Suprapubic skin (tissue), 4 donors: ENCODE measurements around the gene SLC17A3. TPM values are rescaled to one million over a fixed set of nuclear protein-coding genes. Genes with fewer than 3 reads are reported as not detected.

Experiments
- DNase-seq, 2 donors: peaks; one replicate each; pipeline ENCODE4 v3.0.0-alpha.2; 2019; ENCODE audit warnings: low spot score in 2 of 2
- H3K27ac ChIP-seq: fragments of 200-600 bp; sonication (generic); one replicate; pipeline ENCODE4 v1.5.1; 2019
- H3K27me3 ChIP-seq: fragments of 200-600 bp; sonication (generic); one replicate; pipeline ENCODE4 v1.5.1; 2019
- H3K36me3 ChIP-seq: fragments of 200-600 bp; sonication (generic); one replicate; pipeline ENCODE4 v1.5.1; 2019
- H3K4me1 ChIP-seq: fragments of 200-600 bp; sonication (generic); one replicate; pipeline ENCODE4 v1.5.1; 2019
- H3K4me3 ChIP-seq: fragments of 200-600 bp; sonication (generic); one replicate; pipeline ENCODE4 v1.5.1; 2019; ENCODE audit warnings: mild to moderate bottlenecking
- H3K9me3 ChIP-seq: fragments of 200-600 bp; sonication (generic); one replicate; pipeline ENCODE4 v1.5.1; 2019
- CTCF ChIP-seq, 2 donors: fragments of 200-600 bp in 1 of 2; fragments of 450-650 bp in 1 of 2; sonication (generic) in 1 of 2; IDR thresholded peaks; one replicate each; pipeline ENCODE4 v1.5.1; 2016 to 2019; ENCODE audit warnings: antibody characterized with exemption in 2 of 2, mild to moderate bottlenecking in 1 of 2, moderate library complexity in 1 of 2
- EP300 ChIP-seq: sonication (generic); formaldehyde crosslinking; IDR thresholded peaks from one replicate; pipeline ENCODE4 v1.6.1; 2017; ENCODE audit warnings: antibody characterized with exemption
- POLR2A ChIP-seq, 2 donors: fragments of 450-650 bp; IDR thresholded peaks; one replicate each; pipeline ENCODE4 v1.6.1; 2017; ENCODE audit warnings: antibody characterized with exemption in 2 of 2, mild to moderate bottlenecking in 2 of 2, moderate library complexity in 2 of 2
- POLR2AphosphoS5 ChIP-seq, 3 donors: sonication (generic); formaldehyde crosslinking; IDR thresholded peaks; one replicate each; pipeline ENCODE4 v1.6.1; 2017; ENCODE audit warnings: antibody characterized with exemption in 3 of 3
- WGBS: methylation state at CpG from one replicate; pipeline ENCODE4 v1.1.5; 2018; 5-methylcytosine and 5-hydroxymethylcytosine counted together
- total RNA-seq, 4 donors: library from RNA; depleted of rRNA; stranded (reverse); fragments of >200 nt; gene quantifications; one replicate each; pipeline ENCODE4 v1.1.0, GENCODE V29; 2016

The SLC17A3 gene
- total RNA-seq, 4 donors from 2014 or later, result not detected

GRCh38 chr6:25831532-25832306 is 42.3 kb downstream of the SLC17A3 start, which contains the start of gene SLC17A1:
SLC17A1 (minus strand) TSS chr6:25832052; CDS start chr6:25830557, 1,495 bp downstream.
- Histone ChIP-seq H3K4me1 (no peaks in the 10 kb centered on the region), H3K9me3 (no peaks in the 10 kb centered on the region), H3K36me3 (no peaks in the 10 kb centered on the region), H3K27me3 (peaks cover 4% of the 10 kb centered on the region), H3K27ac (no peak within 1 kb of the TSS), H3K4me3 (no peak within 1 kb of the TSS)
- WGBS, result 69% methylated on average over 8 of the region's 8 CpGs
- DNase-seq, result no peak
- TF ChIP-seq POLR2AphosphoS5 (IDR thresholded peaks at IDR 0.05) (no peak), CTCF (IDR thresholded peaks at IDR 0.05) (no peak), EP300 (no peak), POLR2A (IDR thresholded peaks at IDR 0.05) (no peak)

GRCh38 chr6:25830458-25830857 is 43.6 kb downstream of the SLC17A3 start:
- H3K27ac ChIP-seq, result no peak overlapping the region
- DNase-seq, result no peak
- H3K9me3 ChIP-seq, result no peaks in the 10 kb centered on the region
- no peaks in the 10 kb centered on the region for H3K36me3 ChIP-seq
- H3K27me3 ChIP-seq, result peaks cover 4% of the 10 kb centered on the region
- H3K4me3 ChIP-seq, result no peak overlapping the region
- H3K4me1 ChIP-seq, result no peaks in the 10 kb centered on the region
- 72% methylated on average over 4 of the region's 4 CpGs for WGBS
- TF ChIP-seq CTCF (IDR thresholded peaks at IDR 0.05) (no peak), EP300 (no peak), POLR2A (IDR thresholded peaks at IDR 0.05) (no peak), POLR2AphosphoS5 (IDR thresholded peaks at IDR 0.05) (no peak)

GRCh38 chr6:25829375-25829774 is 44.7 kb downstream of the SLC17A3 start:
- Histone ChIP-seq H3K27me3 (peaks cover 4% of the 10 kb centered on the region), H3K4me3 (no peak overlapping the region), H3K9me3 (no peaks in the 10 kb centered on the region), H3K4me1 (no peaks in the 10 kb centered on the region), H3K36me3 (no peaks in the 10 kb centered on the region), H3K27ac (no peak overlapping the region)
- WGBS, result 94% methylated on average over 1 of the region's 1 CpG
- DNase-seq, result no peak
- TF ChIP-seq POLR2AphosphoS5 (IDR thresholded peaks at IDR 0.05) (no peak), EP300 (no peak), POLR2A (IDR thresholded peaks at IDR 0.05) (no peak), CTCF (IDR thresholded peaks at IDR 0.05) (no peak)

- no peaks in the 10 kb centered on the region for H3K27me3 ChIP-seq
- H3K9me3 ChIP-seq, result no peaks in the 10 kb centered on the region
- H3K4me1 ChIP-seq, result no peaks in the 10 kb centered on the region
- no peak overlapping the region for H3K4me3 ChIP-seq
- DNase-seq, result no peak
- H3K36me3 ChIP-seq, result no peaks in the 10 kb centered on the region
- TF ChIP-seq CTCF (IDR thresholded peaks at IDR 0.05), result no peak
- TF ChIP-seq POLR2AphosphoS5 (IDR thresholded peaks at IDR 0.05), result no peak
- TF ChIP-seq EP300, result no peak
- TF ChIP-seq POLR2A (IDR thresholded peaks at IDR 0.05), result no peak
- H3K27ac ChIP-seq, result no peak overlapping the region
These were observed 52.7 kb downstream of the SLC17A3 start for GRCh38 chr6:25821341-25821740.

GRCh38 chr6:25816252-25816651 is 57.8 kb downstream of the SLC17A3 start:
- no peaks in the 10 kb centered on the region for H3K9me3 ChIP-seq
- H3K27me3 ChIP-seq, result no peaks in the 10 kb centered on the region
- H3K27ac ChIP-seq, result no peak overlapping the region
- no peak for DNase-seq
- H3K36me3 ChIP-seq, result no peaks in the 10 kb centered on the region
- WGBS, result 100% methylated on average over 2 of the region's 2 CpGs
- TF ChIP-seq POLR2A (IDR thresholded peaks at IDR 0.05) (no peak), EP300 (no peak), CTCF (IDR thresholded peaks at IDR 0.05) (no peak), POLR2AphosphoS5 (IDR thresholded peaks at IDR 0.05) (no peak)
- H3K4me1 ChIP-seq, result no peaks in the 10 kb centered on the region
- no peak overlapping the region for H3K4me3 ChIP-seq
